ENCODE measurements around the gene FGD4. TPM values are rescaled to one million over a fixed set of nuclear protein-coding genes. Genes with fewer than 3 reads are reported as not detected.

Gene FGD4
- total and polyA plus RNA-seq, 2 donors (not counting 3 experiments of a cell fraction or from before 2014, with no cell fraction given), result 6.6 to 44.7 TPM

DNA sequence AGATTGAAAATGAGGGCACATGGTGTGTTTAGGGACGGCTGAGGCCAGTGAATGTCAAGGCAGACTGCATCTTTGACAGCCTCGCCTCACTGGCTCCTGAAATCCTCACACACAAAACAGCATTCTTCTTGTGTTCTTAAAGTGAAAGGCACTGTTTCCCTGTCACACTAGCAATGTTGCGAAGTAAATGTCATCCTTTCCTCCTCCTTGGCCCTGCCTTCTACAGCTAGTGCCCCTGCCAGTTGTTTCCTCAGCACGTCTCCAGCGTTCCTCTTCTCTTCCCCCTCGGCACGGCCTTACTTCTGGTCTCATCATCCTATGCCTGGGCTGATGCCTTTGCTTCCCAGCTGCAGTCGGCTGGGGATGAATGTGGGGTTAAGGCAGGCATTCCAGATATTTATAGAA lies 150.3 kb downstream of the FGD4 start:
- peaks cover 57% of the 10 kb centered on the region for H3K79me2 ChIP-seq (ENCODE audit: control insufficient read depth, insufficient read depth, low read length)
- intact Hi-C loops (cut with micrococcal nuclease), result no loop called here
- no peaks in the 10 kb centered on the region for H3K36me3 ChIP-seq (ENCODE audit: control insufficient read depth in 2 of 2, extremely low read depth in 1 of 2, insufficient read depth in 2 of 2, low read length in 2 of 2)
- BruUV-seq (replicated peaks), result no TSS peak
- dilution Hi-C loops (cut with MboI; ENCODE audit: extremely low pct_ligation_motif_present, low sequenced_read_pairs), result no loop called here
- H3K4me3 ChIP-seq (replicated peaks in 1 of 3; ENCODE audit: insufficient read depth in 1 of 3, low read depth in 1 of 3, low read length in 3 of 3), result no peak overlapping the region
- peaks cover 26% of the 10 kb centered on the region for H3K4me1 ChIP-seq (ENCODE audit: control insufficient read depth, extremely low read depth, insufficient read depth, low read length)
- POLR2A ChIA-PET, result no interaction called here
- no peaks in the 10 kb centered on the region for H3K9me3 ChIP-seq (replicated peaks; ENCODE audit: control insufficient read depth, insufficient read depth, low read length)
- H3K27ac ChIP-seq (ENCODE audit: insufficient read depth, low read depth, low read length), result no peak overlapping the region
- H2AFZ ChIP-seq (ENCODE audit: low read depth, low read length), result no peak overlapping the region
- no peaks in the 10 kb centered on the region for H3K27me3 ChIP-seq (ENCODE audit: control insufficient read depth in 2 of 2, insufficient read depth in 2 of 2, low read length in 2 of 2)
- no peaks in the 10 kb centered on the region for H3K9me1 ChIP-seq (replicated peaks; ENCODE audit: control insufficient read depth, extremely low read depth, insufficient read depth, low read length)
- FAIRE-seq (no peak), DNase-seq (ENCODE audit: low read depth, low spot score) (no peak)
- H4K20me1 ChIP-seq (replicated peaks; ENCODE audit: control insufficient read depth, extremely low read depth, insufficient read depth, low read length), result no peaks in the 10 kb centered on the region
- H3K4me2 ChIP-seq (ENCODE audit: insufficient read depth, low read length), result no peak overlapping the region
- no peak for TF ChIP-seq MYC (IDR thresholded peaks at IDR 0.05; ENCODE audit: low read depth, low read length)
- no peak for TF ChIP-seq POLR2AphosphoS5 (IDR thresholded peaks at IDR 0.05; ENCODE audit: insufficient read depth, low read depth, low read length)
- TF ChIP-seq GATA2 (IDR thresholded peaks at IDR 0.05; ENCODE audit: insufficient read depth, insufficient read length, low read depth, low read length), result no peak
- TF ChIP-seq FOS (IDR thresholded peaks at IDR 0.05; ENCODE audit: borderline replicate concordance, insufficient read depth, low read length), result no peak
- TF ChIP-seq CTCF (IDR thresholded peaks at IDR 0.05; ENCODE audit: extremely low read depth in 1 of 2, insufficient read depth in 1 of 2, low read depth in 1 of 2, low read length in 2 of 2), result no peak
- no peak for TF ChIP-seq EZH2 (IDR thresholded peaks at IDR 0.05; ENCODE audit: borderline replicate concordance, low read depth, low read length, severe bottlenecking)
- TF ChIP-seq JUN (IDR thresholded peaks at IDR 0.05; ENCODE audit: borderline replicate concordance, insufficient read depth, insufficient read length, low read depth), result no peak
- TF ChIP-seq POLR2A (IDR thresholded peaks at IDR 0.05; ENCODE audit: low read depth, low read length), result no peak
- TF ChIP-seq, protein P1, sequence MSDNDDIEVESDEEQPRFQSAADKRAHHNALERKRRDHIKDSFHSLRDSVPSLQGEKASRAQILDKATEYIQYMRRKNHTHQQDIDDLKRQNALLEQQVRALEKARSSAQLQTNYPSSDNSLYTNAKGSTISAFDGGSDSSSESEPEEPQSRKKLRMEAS (IDR thresholded peaks at IDR 0.05; ENCODE audit: insufficient read depth, insufficient read length), result no peak
- CTCF ChIA-PET, result no interaction called here
- H3K9ac ChIP-seq (replicated peaks; ENCODE audit: extremely low read depth, insufficient read depth, low read length), result no peak overlapping the region

Measured in endothelial cell of umbilical vein (primary cell).